WTC11 (cell line): ENCODE results near the gene PITPNM3.

Source experiments
- AFF4 ChIP-seq: sonication (generic); formaldehyde crosslinking; IDR thresholded peaks from 2 replicates; pipeline ENCODE4 v1.8.1; 2023; ENCODE audit warnings: mild to moderate bottlenecking, missing genetic modification reagents, borderline replicate concordance
- ATF1 ChIP-seq: sonication (generic); formaldehyde crosslinking; IDR thresholded peaks from 2 replicates; pipeline ENCODE4 v1.8.1; 2023; ENCODE audit warnings: mild to moderate bottlenecking, moderate library complexity, missing genetic modification reagents
- ATF6 ChIP-seq: sonication (generic); formaldehyde crosslinking; IDR thresholded peaks from 2 replicates; pipeline ENCODE4 v1.8.1; 2023; ENCODE audit warnings: mild to moderate bottlenecking, missing genetic modification reagents
- CTCF ChIP-seq: fragments of 200-600 bp; IDR thresholded peaks from 2 replicates; pipeline ENCODE4 v1.8.0; 2022; ENCODE audit warnings: antibody characterized with exemption
- FOXP4 ChIP-seq: sonication (generic); formaldehyde crosslinking; IDR thresholded peaks from 2 replicates; pipeline ENCODE4 v1.8.0; 2022; ENCODE audit warnings: mild to moderate bottlenecking, missing genetic modification reagents
- JUN ChIP-seq: sonication (generic); formaldehyde crosslinking; IDR thresholded peaks from 2 replicates; pipeline ENCODE4 v1.8.0; 2023; ENCODE audit warnings: mild to moderate bottlenecking, missing genetic modification reagents
- USF1 ChIP-seq: sonication (generic); formaldehyde crosslinking; IDR thresholded peaks from 2 replicates; pipeline ENCODE4 v1.8.0; 2022; ENCODE audit warnings: mild to moderate bottlenecking, missing genetic modification reagents
- USF2 ChIP-seq: sonication (generic); formaldehyde crosslinking; IDR thresholded peaks from 2 replicates; pipeline ENCODE4 v1.8.1; 2023; ENCODE audit warnings: mild to moderate bottlenecking, missing genetic modification reagents, moderate library complexity
- ZNF138 ChIP-seq: sonication (generic); formaldehyde crosslinking; conservative IDR thresholded peaks from 2 replicates; pipeline ENCODE4 v1.8.1; 2022; ENCODE audit warnings: mild to moderate bottlenecking, moderate library complexity, missing genetic modification reagents
- ZNF671 ChIP-seq: fragments of 250-450 bp; sonication (Bioruptor Pico); IDR thresholded peaks from 2 replicates; pipeline ENCODE4 v1.8.0; 2021; ENCODE audit warnings: mild to moderate bottlenecking

GRCh38 chr17:6479622-6480302 lies 76.6 kb downstream of the PITPNM3 start:
- TF ChIP-seq FOXP4 (CRISPR knock-in tag) (no peak), CTCF (no peak), USF1 (CRISPR knock-in tag) (no peak), ZNF138 (no peak), AFF4 (CRISPR knock-in tag) (no peak), ATF1 (CRISPR knock-in tag) (no peak), ATF6 (CRISPR knock-in tag) (no peak), JUN (no peak), ZNF671 (CRISPR knock-in tag) (no peak), USF2 (CRISPR knock-in tag) (no peak)
